Fibroblast of mammary gland (primary cell): Measurements from ENCODE around the gene HHIPL1.

Experiments used
- DNase-seq: peaks from one replicate; pipeline ENCODE4 v3.0.0-alpha.2; 2010; ENCODE audit warnings: low read depth
- H3K4me3 ChIP-seq: 2 replicates; pipeline ENCODE4 v1.5.1; 2011; ENCODE audit warnings: low read depth, mild to moderate bottlenecking, low read length, moderate library complexity; ENCODE audit not compliant: control insufficient read depth
- CTCF ChIP-seq: conservative IDR thresholded peaks from 2 replicates; pipeline ENCODE4 v1.5.1; 2011; ENCODE audit warnings: low read depth, low read length, inconsistent platforms; ENCODE audit not compliant: control insufficient read depth, insufficient read depth

HHIPL1 gene

DNA sequence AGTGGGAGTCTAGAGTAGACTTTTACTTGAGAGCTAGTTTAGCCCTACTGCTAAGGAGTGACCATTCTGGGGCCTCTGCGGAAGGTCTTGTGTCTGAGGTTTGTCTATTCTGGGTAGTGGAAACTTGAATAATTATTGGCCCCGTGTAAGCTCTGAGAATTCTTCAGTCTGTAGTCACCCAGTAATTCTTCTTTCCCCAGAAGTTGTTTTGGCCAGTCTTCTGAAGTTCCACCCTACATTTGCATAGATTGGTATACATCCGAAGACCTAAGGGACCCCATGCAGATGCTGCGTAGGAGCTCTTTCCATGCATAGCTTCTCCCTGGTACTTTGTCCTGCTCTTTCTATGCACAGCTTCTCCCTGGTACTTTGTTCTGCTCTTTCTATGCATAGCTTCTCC, 52.0 kb downstream of the HHIPL1 start:
- DNase-seq: no peak

DNA sequence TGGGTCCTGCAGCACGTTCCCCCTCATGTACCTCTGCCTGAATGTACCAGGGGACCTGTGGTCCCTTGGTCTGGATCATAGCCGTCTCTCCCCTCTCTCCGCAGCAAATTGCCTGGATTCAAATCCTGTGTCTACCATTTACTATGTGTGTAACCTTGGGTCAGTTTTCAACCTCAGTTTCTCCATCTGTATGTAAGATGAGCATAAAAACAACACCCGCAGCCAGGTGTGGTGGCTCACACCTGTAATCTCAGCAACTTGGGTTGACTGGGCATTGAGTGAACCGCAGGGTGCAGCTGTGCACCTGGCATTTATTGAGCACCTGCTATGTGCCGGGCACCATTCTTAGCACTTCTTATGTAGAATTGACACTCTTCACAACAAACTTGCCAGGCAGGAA, 53.3 kb downstream of the HHIPL1 start:
- DNase-seq: no peak
- H3K4me3 ChIP-seq: no peak overlapping the region
- TF ChIP-seq CTCF: no peak

More for the DNA sequence above, 52.0 kb downstream of the HHIPL1 start:
- no peak for TF ChIP-seq CTCF
- H3K4me3 ChIP-seq: no peak overlapping the region

DNA sequence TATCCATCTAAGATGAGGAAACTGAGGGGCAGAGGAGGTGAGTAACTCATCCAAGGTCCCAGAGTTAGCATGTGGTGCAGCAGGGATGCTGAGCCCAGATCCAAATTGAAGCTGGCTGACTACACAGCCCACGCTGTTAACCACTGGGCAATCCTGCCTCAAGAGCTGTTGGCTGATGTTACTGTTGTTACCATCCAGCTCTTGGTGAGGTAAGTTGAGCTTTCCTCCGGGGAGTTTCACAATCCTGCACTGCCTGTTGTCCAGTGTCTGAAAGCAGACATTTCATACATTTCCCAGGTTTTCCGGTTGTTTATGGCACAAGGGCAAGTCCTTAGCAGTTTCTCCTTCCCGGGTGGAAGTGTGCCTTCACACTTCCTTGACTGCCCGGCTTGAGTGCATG, 53.7 kb downstream of the HHIPL1 start:
- TF ChIP-seq CTCF: no peak
- no peak overlapping the region for H3K4me3 ChIP-seq
- peak; percentile 35 for DNase-seq

GRCh38 chr14:99699085-99699760, 54.3 kb downstream of the HHIPL1 start:
- no peak overlapping the region for H3K4me3 ChIP-seq
- DNase-seq: no peak
- no peak for TF ChIP-seq CTCF

DNA sequence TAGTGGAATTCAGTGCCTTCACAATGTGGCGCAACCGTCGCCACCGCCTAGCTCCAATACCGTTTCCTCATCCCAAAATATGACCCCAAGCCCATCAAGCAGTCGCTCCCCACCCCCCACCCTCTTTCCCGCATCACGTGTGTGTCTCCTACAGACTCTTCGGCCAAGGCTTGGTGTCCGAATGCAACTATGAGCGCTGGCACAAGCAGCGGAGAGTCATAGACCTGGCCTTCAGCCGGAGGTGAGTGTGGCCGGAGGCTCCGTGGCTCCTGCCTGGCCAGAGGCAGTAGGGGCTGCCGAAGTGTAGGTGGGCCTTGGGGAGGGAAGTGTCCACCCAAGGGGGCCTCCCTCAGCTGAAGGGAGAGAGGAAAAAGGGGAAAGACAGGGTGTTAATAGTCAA, 54.9 kb downstream of the HHIPL1 start:
- TF ChIP-seq CTCF: no peak
- no peak overlapping the region for H3K4me3 ChIP-seq
- DNase-seq: no peak

DNA sequence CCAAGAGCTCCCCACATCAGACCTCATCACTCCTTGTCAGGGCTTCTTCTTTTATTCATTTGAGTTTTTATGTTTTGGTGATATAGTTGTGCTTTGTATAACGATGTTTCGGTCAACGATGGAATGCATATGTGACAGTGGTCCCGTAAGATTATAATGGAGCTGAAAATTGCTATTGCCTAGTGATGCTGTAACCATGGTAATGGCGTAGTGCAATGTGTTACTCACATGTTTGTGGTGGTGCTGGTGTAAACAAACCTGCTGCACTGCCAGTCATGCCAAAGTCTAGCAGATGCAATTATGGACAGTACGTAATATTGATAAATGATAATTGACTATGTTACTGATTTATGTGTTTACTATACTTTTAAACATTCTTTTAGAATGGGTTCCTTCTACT, 55.5 kb downstream of the HHIPL1 start:
- no peak for DNase-seq
- TF ChIP-seq CTCF: no peak
- H3K4me3 ChIP-seq: no peak overlapping the region

GRCh38 chr14:99701260-99701659, 56.3 kb downstream of the HHIPL1 start:
- no peak overlapping the region for H3K4me3 ChIP-seq
- TF ChIP-seq CTCF: no peak
- DNase-seq: no peak
